Measurements from ENCODE around the gene POLR2J2.
"Not testable (repeated sequence)": the region's sequence is repeated elsewhere in the genome, so short reads cannot be mapped to it uniquely, and the experiment has no call there.

DNA sequence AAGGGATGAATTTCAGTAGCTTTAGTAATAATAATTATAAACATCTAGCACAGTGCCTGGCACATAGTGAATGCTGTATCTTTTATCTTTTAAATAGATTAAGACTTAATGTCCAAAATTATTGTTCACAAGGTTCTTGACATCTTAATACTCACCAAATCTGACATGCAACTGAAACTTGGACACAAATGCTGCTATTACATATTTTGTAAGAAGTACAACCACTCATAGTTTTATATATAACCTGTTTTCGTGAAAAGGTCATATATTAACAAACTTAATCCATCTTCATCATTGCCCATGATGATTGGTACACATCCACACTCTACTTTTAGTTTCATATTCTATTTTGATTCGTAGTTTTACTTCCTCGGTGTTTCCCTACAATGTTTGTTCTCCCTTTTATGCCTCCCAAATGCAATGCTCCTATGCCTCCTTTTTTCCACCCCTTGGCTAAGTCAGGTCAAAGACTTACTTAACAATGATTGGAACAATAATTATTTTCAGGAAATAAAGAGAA lies 23.6 kb upstream of the POLR2J2 start:
- TF ChIP-seq, protein P1, sequence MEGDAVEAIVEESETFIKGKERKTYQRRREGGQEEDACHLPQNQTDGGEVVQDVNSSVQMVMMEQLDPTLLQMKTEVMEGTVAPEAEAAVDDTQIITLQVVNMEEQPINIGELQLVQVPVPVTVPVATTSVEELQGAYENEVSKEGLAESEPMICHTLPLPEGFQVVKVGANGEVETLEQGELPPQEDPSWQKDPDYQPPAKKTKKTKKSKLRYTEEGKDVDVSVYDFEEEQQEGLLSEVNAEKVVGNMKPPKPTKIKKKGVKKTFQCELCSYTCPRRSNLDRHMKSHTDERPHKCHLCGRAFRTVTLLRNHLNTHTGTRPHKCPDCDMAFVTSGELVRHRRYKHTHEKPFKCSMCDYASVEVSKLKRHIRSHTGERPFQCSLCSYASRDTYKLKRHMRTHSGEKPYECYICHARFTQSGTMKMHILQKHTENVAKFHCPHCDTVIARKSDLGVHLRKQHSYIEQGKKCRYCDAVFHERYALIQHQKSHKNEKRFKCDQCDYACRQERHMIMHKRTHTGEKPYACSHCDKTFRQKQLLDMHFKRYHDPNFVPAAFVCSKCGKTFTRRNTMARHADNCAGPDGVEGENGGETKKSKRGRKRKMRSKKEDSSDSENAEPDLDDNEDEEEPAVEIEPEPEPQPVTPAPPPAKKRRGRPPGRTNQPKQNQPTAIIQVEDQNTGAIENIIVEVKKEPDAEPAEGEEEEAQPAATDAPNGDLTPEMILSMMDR (IDR thresholded peaks at IDR 0.05): not testable (repeated sequence)
- not testable (repeated sequence) for TF ChIP-seq POLR2AphosphoS5, EP300, POLR2A (IDR thresholded peaks at IDR 0.05)

Data from gastroesophageal sphincter (tissue), 3 donors.